HG02840 (cell line): ENCODE results near the gene TCAIM.

Source experiments
- ATAC-seq: cut with Tn5 transposase; IDR thresholded peaks from one replicate; pipeline ENCODE4 v1.9.1; 2021; ENCODE audit warnings: mild to moderate bottlenecking, moderate library complexity, moderate number of reproducible peaks; ENCODE audit not compliant: unreplicated experiment, low FRiP score

Gene TCAIM

DNA sequence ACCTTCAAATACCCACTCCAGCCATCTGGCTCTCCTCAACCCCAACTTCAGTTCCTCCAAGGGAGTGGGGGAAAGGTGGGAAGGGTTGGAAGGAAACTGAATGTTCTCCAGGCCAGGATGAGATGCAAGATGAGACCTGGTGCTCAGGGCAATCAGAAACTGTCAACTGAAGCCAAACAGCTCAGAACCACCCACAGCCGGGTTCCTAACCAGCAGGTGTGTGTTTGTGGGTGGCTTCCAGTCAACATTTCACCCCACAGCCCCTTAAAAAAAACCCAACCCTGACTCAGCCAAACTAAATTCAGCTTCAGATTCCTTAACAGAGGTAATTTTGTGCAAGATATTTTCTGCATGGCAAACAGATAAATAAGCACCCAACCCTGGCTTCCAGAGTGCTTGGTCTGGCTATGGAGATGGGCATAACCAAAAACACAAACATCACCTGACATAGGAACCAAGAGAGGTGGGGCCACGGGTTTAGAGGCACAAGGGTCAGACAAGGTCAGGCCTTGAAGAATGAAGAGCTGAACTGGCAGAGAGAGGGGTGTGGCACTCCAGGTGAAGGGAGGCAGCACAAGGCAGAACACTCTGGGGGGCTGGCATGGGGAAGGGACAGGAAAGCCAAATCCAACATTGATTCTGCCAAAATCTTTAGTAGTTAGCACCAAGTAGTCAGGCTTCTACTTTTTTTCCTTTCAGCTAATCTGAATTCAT, 104.2 kb downstream of the TCAIM start:
- ATAC-seq: no peak

DNA sequence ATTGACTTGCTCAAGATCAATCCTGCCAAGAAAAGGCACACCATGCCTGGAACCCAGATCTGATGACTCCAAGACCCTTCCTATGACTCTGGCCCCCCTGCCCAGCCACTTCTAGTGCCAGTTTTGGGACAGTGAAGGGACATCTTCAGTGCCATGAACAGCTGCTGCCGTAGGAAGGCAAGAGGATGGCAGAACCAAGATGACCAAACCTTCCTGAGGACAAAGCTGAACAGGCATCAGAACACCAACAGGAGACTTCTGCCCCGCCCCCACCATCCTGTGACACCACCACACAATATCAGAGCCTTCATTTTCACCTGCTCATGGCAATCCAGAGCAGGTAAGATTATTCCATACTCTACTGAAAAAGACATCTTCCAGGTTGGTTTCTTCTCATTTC, 105.9 kb downstream of the TCAIM start:
- ATAC-seq: no peak

DNA sequence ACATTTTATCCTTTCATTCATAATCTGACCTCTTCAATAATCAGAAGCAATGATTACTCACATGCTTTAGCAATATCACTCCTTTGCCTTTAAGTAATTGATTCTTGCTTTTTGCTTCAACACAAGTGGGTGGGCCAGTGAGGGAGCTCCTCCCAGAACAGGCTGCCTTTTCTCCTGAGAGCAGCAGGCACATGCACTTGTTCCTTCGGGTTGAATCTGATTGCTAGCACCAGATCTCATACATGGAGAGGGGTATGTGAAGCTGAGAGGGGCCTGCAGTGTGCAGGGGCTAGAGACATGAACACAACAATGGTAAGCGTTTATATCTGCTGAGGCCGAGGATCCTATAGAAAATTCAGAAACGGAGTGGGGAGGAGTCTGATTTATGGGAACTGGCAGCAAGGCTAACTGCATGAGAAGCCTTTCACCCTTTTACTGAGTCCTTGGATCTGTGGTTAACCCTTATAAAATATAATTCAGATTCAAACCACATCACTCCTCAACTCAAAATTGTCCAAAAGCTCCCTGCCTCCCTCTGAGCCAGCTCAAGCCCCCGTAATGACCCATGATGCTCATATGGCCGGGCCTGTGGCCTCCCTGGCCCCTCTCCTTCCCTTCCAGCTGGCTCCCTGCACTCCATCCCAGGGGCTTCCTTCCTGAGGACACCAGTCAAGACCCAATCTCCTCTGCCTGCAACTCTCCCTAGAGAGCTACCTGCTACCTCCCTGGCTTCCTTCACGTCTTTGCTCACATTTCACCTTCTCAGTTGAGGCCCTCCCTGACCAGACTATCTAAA, 106.5 kb downstream of the TCAIM start:
- no peak for ATAC-seq

DNA sequence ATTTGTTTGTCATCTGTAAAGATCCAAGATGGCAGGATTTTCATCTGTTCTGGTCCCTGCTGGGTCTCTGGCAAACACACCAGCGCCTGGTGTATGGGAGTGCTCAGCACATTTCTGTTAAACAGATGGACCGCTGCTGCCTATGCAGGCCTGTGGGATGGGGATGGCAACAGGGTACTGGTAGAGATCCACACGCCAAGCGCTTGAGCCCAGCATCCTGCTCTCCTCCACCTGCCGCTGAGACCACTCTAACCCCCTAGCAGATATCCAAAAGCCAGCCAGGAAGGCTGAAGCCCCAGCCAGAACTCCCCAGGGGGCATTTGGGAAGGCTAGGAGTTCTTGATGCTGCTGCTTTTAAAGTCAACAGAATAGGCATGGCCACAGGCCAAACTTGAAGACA, 107.2 kb downstream of the TCAIM start:
- no peak for ATAC-seq

DNA sequence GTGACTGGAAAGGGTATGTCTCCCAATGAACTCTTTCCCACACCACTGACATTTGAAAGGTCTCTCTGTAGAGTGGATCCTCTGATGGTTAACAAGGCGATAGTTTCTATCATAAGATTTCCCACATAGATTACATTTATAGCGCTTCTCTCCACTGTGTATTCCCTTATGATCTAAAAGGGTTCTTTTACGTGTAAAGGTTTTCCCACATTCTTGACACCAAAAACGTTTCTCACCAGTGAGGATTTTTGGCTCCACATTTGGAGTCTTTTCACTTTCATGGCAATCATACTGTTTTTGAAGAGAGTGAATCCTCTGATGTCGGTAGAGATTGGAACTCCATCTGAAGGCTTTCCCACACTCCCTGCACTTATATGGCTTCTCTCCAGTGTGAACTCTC, 108.4 kb downstream of the TCAIM start:
- ATAC-seq: no peak

DNA sequence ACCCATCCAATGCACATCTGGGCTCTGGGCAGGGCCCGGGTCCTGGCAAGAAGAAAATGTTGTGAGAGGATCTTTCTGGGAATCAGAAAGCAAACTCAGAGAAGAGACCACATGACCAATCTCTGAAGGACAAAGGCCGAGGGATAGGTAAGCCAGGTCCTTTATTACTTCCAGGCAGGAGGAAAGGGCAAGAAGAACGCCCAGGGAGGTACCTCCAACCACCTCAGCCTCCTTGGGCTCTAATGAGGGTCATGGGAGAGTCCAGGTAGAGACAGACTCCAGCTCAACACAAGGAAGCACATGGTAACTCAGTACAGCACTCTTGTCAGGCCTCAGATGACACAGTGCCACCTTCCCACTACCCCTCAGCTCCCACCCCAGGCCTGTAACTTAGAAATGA, 112.9 kb downstream of the TCAIM start:
- ATAC-seq: no peak

DNA sequence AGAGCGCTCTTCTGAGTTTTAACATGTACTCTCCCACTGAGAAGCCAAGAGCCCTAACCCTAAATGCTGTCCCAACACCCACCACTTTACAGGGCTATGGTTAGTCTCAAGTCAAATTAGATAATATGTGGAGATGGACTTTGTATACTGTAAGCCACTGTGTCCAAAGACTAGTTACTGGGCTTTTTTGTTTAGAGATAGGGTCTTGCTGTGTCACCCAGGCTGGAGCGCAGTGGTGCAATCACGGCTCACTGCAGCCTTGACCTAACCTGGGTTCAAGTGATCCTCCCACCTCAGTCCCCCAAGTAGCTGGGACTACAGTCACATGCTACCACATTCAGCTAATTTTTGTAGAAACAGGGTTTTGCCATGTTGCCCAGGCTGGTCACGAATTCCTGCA, 115.7 kb downstream of the TCAIM start:
- no peak for ATAC-seq

DNA sequence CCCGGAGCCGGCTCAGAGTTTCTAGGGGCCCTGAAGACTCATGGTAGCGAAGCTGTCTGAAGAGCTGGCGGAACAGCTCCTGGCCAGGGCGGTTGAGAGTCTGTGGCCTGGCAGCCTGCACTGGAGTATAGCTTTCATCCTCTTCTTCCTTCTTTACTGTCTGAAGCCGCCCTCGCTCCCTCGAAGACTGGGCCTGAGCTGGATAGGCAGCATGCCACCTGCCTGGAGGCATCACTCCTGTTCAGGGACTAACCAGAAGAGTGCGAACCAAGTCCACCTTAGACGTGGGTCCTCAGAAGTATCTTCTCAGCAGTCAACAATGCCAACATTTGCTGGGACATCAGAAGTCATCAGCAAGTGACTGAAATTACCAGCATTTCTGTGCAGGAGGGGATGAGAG, 116.8 kb downstream of the TCAIM start:
- no peak for ATAC-seq
